HCT116 (cell line): ENCODE measurements around the gene LYPD6.

ENCODE experiments used
- CBX3 ChIP-seq: IDR thresholded peaks from 2 replicates; pipeline ENCODE4 v1.6.1; 2012; ENCODE audit warnings: low read depth
- EZH2 ChIP-seq: fragments of 200-600 bp; sonication (generic); IDR thresholded peaks from 2 replicates; pipeline ENCODE4 v1.6.1; 2017; ENCODE audit warnings: antibody characterized with exemption, mixed run types
- POLR2A ChIP-seq: IDR thresholded peaks from 2 replicates; pipeline ENCODE4 v1.7.0; 2011; ENCODE audit warnings: borderline replicate concordance; ENCODE audit not compliant: insufficient read depth, insufficient read length; ENCODE audit errors: extremely low read depth
- POLR2AphosphoS5 ChIP-seq: IDR thresholded peaks from 2 replicates; pipeline ENCODE4 v1.6.1; 2011; ENCODE audit warnings: mild to moderate bottlenecking, low read depth, low read length, moderate library complexity
- RAD21 ChIP-seq: IDR thresholded peaks from 2 replicates; pipeline ENCODE4 v1.6.1; 2012; ENCODE audit warnings: low read depth, mild to moderate bottlenecking
- SRF ChIP-seq: IDR thresholded peaks from 2 replicates; pipeline ENCODE4 v1.6.1; 2012; ENCODE audit warnings: low read depth
- ZFX ChIP-seq: fragments of 450-650 bp; IDR thresholded peaks from 2 replicates; pipeline ENCODE4 v1.6.1; 2017
- TF ChIP-seq, protein P1 (sequence below), 3 experiments: fragments of 200-600 bp in 1 of 3; sonication (generic) in 1 of 3; IDR thresholded peaks in 2 of 3; conservative IDR thresholded peaks in 1 of 3; 2 replicates each; pipeline ENCODE4 v1.5.1; 2012 to 2017; ENCODE audit warnings: low read depth in 2 of 3, low read length in 2 of 3, antibody characterized with exemption in 1 of 3, borderline replicate concordance in 1 of 3, control low read depth in 1 of 3, mild to moderate bottlenecking in 1 of 3, mixed read lengths in 1 of 3, mixed run types in 1 of 3, moderate library complexity in 1 of 3; ENCODE audit not compliant: insufficient read depth in 1 of 3
- TF ChIP-seq, protein P2 (sequence below): IDR thresholded peaks from 2 replicates; pipeline ENCODE4 v1.6.1; 2012
- TF ChIP-seq, protein P3 (sequence below): IDR thresholded peaks from 2 replicates; pipeline ENCODE4 v1.6.1; 2012; ENCODE audit warnings: low read depth

DNA sequence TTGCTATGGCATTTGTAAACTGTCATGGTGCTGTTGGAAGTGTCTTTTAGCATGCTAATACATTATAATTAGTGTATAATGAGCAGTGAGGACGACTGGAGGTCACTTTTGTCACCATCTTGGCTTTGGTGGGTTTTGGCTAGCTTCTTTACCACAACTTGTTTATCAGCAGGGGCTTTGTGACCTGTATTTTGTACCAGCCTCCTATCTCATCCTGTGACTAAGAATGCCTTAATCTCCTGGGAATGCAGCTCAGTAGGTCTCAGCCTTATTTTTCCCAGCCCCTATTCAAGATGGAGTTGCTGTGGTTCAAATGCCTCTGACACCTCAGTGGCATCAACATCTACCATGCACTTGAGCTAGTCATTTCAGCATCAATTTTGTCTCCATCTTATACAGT lies 29.7 kb downstream of the LYPD6 start:
- TF ChIP-seq ZFX: no peak
- TF ChIP-seq, protein P1, sequence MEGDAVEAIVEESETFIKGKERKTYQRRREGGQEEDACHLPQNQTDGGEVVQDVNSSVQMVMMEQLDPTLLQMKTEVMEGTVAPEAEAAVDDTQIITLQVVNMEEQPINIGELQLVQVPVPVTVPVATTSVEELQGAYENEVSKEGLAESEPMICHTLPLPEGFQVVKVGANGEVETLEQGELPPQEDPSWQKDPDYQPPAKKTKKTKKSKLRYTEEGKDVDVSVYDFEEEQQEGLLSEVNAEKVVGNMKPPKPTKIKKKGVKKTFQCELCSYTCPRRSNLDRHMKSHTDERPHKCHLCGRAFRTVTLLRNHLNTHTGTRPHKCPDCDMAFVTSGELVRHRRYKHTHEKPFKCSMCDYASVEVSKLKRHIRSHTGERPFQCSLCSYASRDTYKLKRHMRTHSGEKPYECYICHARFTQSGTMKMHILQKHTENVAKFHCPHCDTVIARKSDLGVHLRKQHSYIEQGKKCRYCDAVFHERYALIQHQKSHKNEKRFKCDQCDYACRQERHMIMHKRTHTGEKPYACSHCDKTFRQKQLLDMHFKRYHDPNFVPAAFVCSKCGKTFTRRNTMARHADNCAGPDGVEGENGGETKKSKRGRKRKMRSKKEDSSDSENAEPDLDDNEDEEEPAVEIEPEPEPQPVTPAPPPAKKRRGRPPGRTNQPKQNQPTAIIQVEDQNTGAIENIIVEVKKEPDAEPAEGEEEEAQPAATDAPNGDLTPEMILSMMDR (IDR thresholded peaks at IDR 0.05 in 2 of 3, conservative IDR thresholded peaks at IDR 0.05 in 1 of 3; ENCODE audit: borderline replicate concordance in 1 of 3, insufficient read depth in 1 of 3, low read depth in 2 of 3, low read length in 2 of 3): no peak
- TF ChIP-seq EZH2: no peak
- no peak for TF ChIP-seq POLR2A
- TF ChIP-seq POLR2AphosphoS5: no peak
- TF ChIP-seq, protein P2, sequence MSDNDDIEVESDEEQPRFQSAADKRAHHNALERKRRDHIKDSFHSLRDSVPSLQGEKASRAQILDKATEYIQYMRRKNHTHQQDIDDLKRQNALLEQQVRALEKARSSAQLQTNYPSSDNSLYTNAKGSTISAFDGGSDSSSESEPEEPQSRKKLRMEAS: no peak
- TF ChIP-seq, protein P3, sequence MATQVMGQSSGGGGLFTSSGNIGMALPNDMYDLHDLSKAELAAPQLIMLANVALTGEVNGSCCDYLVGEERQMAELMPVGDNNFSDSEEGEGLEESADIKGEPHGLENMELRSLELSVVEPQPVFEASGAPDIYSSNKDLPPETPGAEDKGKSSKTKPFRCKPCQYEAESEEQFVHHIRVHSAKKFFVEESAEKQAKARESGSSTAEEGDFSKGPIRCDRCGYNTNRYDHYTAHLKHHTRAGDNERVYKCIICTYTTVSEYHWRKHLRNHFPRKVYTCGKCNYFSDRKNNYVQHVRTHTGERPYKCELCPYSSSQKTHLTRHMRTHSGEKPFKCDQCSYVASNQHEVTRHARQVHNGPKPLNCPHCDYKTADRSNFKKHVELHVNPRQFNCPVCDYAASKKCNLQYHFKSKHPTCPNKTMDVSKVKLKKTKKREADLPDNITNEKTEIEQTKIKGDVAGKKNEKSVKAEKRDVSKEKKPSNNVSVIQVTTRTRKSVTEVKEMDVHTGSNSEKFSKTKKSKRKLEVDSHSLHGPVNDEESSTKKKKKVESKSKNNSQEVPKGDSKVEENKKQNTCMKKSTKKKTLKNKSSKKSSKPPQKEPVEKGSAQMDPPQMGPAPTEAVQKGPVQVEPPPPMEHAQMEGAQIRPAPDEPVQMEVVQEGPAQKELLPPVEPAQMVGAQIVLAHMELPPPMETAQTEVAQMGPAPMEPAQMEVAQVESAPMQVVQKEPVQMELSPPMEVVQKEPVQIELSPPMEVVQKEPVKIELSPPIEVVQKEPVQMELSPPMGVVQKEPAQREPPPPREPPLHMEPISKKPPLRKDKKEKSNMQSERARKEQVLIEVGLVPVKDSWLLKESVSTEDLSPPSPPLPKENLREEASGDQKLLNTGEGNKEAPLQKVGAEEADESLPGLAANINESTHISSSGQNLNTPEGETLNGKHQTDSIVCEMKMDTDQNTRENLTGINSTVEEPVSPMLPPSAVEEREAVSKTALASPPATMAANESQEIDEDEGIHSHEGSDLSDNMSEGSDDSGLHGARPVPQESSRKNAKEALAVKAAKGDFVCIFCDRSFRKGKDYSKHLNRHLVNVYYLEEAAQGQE: no peak
- TF ChIP-seq SRF: no peak
- no peak for TF ChIP-seq CBX3
- TF ChIP-seq RAD21: no peak
